Upper lobe of left lung (tissue), 6 donors: ENCODE measurements around the gene LIPG. TPM values are rescaled to one million over a fixed set of nuclear protein-coding genes. Genes with fewer than 3 reads are reported as not detected.

ENCODE experiments used
- ATAC-seq, 2 donors: fragments of 200-7000 bp; cut with Tn5 transposase; one replicate each; pipeline ENCODE4 v1.9.1; 2022; ENCODE audit warnings: mild to moderate bottlenecking in 2 of 2, moderate library complexity in 2 of 2; ENCODE audit not compliant: low FRiP score in 2 of 2
- DNase-seq, 2 donors: peaks; one replicate each; pipeline ENCODE4 v3.0.0-alpha.2; 2019 to 2020
- H3K27ac ChIP-seq, 4 donors: fragments of 200-600 bp; sonication (generic); one replicate each; pipeline ENCODE4 v1.5.1; 2016 to 2019
- H3K27me3 ChIP-seq, 4 donors: fragments of 200-600 bp; sonication (generic); one replicate each; pipeline ENCODE4 v1.5.1; 2017 to 2019
- H3K36me3 ChIP-seq, 4 donors: fragments of 200-600 bp; sonication (generic); one replicate each; pipeline ENCODE4 v1.5.1; 2016 to 2019
- H3K4me1 ChIP-seq, 4 donors: fragments of 200-600 bp; sonication (generic); one replicate each; pipeline ENCODE4 v1.5.1; 2018 to 2019
- H3K4me3 ChIP-seq, 4 donors: fragments of 200-600 bp; sonication (generic); one replicate each; pipeline ENCODE4 v1.5.1; 2017 to 2019; ENCODE audit warnings: mild to moderate bottlenecking in 2 of 4, moderate library complexity in 1 of 4
- H3K9me3 ChIP-seq, 4 donors: fragments of 200-600 bp; sonication (generic); one replicate each; pipeline ENCODE4 v1.5.1; 2018 to 2019
- CTCF ChIP-seq, 6 experiments: fragments of 450-650 bp in 4 of 6; fragments of 200-600 bp in 2 of 6; sonication (generic) in 2 of 6; IDR thresholded peaks; one replicate each; pipeline ENCODE4 v1.5.1; 2016 to 2019; ENCODE audit warnings: antibody characterized with exemption in 6 of 6
- EP300 ChIP-seq, 4 donors: sonication (generic); formaldehyde crosslinking; IDR thresholded peaks; one replicate each; pipeline ENCODE4 v1.5.1; 2017; ENCODE audit warnings: antibody characterized with exemption in 4 of 4, control low read depth in 2 of 4
- POLR2A ChIP-seq, 4 donors: fragments of 450-650 bp; IDR thresholded peaks; one replicate each; pipeline ENCODE4 v1.5.1; 2016 to 2017; ENCODE audit warnings: antibody characterized with exemption in 4 of 4, mild to moderate bottlenecking in 2 of 4
- POLR2AphosphoS5 ChIP-seq, 2 donors: sonication (generic); formaldehyde crosslinking; IDR thresholded peaks; one replicate each; pipeline ENCODE4 v1.5.1; 2017; ENCODE audit warnings: antibody characterized with exemption in 2 of 2
- WGBS, 2 donors: methylation state at CpG; one replicate each; pipeline ENCODE4 v1.1.5; 2017 to 2018; 5-methylcytosine and 5-hydroxymethylcytosine counted together
- total RNA-seq, 6 donors: library from RNA; depleted of rRNA in 4 of 6; stranded (reverse); fragments of >200 nt in 4 of 6; gene quantifications; one replicate each; pipeline versions ENCODE4 v1.1.0 to v1.2.1, GENCODE V29; 2016 to 2021
- donor health status: DM: no; HTN: no; CAD: no; lungs with moderate emphysema.
- donor health status: DM: no; HTN: yes; CAD: no; lungs with severe emphysema.

Gene LIPG
- total RNA-seq, 6 donors from 2014 or later, result 1.9 to 12.2 (median 4.5) TPM

GRCh38 chr18:49618742-49619681 is 57.2 kb downstream of the LIPG start:
- Histone ChIP-seq H3K4me3 (no peak overlapping the region), H3K9me3 (no peaks in the 10 kb centered on the region), H3K27me3 (no peaks in the 10 kb centered on the region), H3K27ac (no peak overlapping the region), H3K4me1 (peaks cover 4 to 11% (median 7%) of the 10 kb centered on the region in 4 donors), H3K36me3 (no peaks in the 10 kb centered on the region)
- ATAC-seq (no peak), DNase-seq (no peak)
- no peak for TF ChIP-seq EP300 (IDR thresholded peaks at IDR 0.05)
- no peak for TF ChIP-seq POLR2A (IDR thresholded peaks at IDR 0.05)
- no peak for TF ChIP-seq CTCF (IDR thresholded peaks at IDR 0.05)
- TF ChIP-seq POLR2AphosphoS5 (IDR thresholded peaks at IDR 0.05), result no peak
- WGBS, 2 donors, result 56 to 57% methylated on average over 11 of the region's 11 CpGs

- DNase-seq, result no peak
- TF ChIP-seq EP300 (IDR thresholded peaks at IDR 0.05), result no peak
- no peak for TF ChIP-seq POLR2AphosphoS5 (IDR thresholded peaks at IDR 0.05)
- no peak for TF ChIP-seq POLR2A (IDR thresholded peaks at IDR 0.05)
- TF ChIP-seq CTCF (IDR thresholded peaks at IDR 0.05), result no peak
- H3K9me3 ChIP-seq, result no peaks in the 10 kb centered on the region
- H3K27ac ChIP-seq, result no peak overlapping the region
- 86 to 94% methylated on average over 7 of the region's 7 CpGs for WGBS, 2 donors
- ATAC-seq, result no peak
- no peaks in the 10 kb centered on the region for H3K27me3 ChIP-seq
- no peak overlapping the region for H3K4me3 ChIP-seq
- H3K36me3 ChIP-seq, result no peaks in the 10 kb centered on the region
- peaks cover 4 to 11% (median 7%) of the 10 kb centered on the region in 4 donors for H3K4me1 ChIP-seq
Observed at GRCh38 chr18:49619801-49620200, 57.9 kb downstream of the LIPG start.

GRCh38 chr18:49621301-49621700 is 59.4 kb downstream of the LIPG start:
- Histone ChIP-seq H3K4me1 (peaks cover 4 to 11% (median 7%) of the 10 kb centered on the region in 4 donors), H3K27ac (no peak overlapping the region), H3K4me3 (no peak overlapping the region), H3K9me3 (no peaks in the 10 kb centered on the region), H3K36me3 (no peaks in the 10 kb centered on the region), H3K27me3 (no peaks in the 10 kb centered on the region)
- ATAC-seq (no peak), DNase-seq (no peak)
- TF ChIP-seq POLR2AphosphoS5 (IDR thresholded peaks at IDR 0.05), result no peak
- no peak for TF ChIP-seq CTCF (IDR thresholded peaks at IDR 0.05)
- no peak for TF ChIP-seq POLR2A (IDR thresholded peaks at IDR 0.05)
- no peak for TF ChIP-seq EP300 (IDR thresholded peaks at IDR 0.05)
- WGBS, 2 donors, result 58 to 63% methylated on average over 3 of the region's 3 CpGs

- DNase-seq (peak in 1 of 2 donors; percentile 52), ATAC-seq (no peak)
- Histone ChIP-seq H3K9me3 (no peaks in the 10 kb centered on the region), H3K27me3 (no peaks in the 10 kb centered on the region), H3K4me3 (no peak overlapping the region), H3K4me1 (peaks cover 4 to 11% (median 7%) of the 10 kb centered on the region in 4 donors), H3K27ac (no peak overlapping the region), H3K36me3 (no peaks in the 10 kb centered on the region)
- TF ChIP-seq POLR2AphosphoS5 (IDR thresholded peaks at IDR 0.05), result no peak
- no peak for TF ChIP-seq EP300 (IDR thresholded peaks at IDR 0.05)
- TF ChIP-seq POLR2A (IDR thresholded peaks at IDR 0.05), result no peak
- no peak for TF ChIP-seq CTCF (IDR thresholded peaks at IDR 0.05)
- WGBS, 2 donors, result 46% methylated on average over 12 of the region's 12 CpGs
Observed at GRCh38 chr18:49621717-49622351, 60.0 kb downstream of the LIPG start.
